Raji (cell line): ENCODE data around the gene TOLLIP.

ENCODE experiments used
- POLR2A ChIP-seq: IDR thresholded peaks from 2 replicates; pipeline ENCODE4 v1.6.1; 2011; ENCODE audit warnings: low read depth, low read length, control low read depth; ENCODE audit not compliant: insufficient read depth

Gene TOLLIP

DNA sequence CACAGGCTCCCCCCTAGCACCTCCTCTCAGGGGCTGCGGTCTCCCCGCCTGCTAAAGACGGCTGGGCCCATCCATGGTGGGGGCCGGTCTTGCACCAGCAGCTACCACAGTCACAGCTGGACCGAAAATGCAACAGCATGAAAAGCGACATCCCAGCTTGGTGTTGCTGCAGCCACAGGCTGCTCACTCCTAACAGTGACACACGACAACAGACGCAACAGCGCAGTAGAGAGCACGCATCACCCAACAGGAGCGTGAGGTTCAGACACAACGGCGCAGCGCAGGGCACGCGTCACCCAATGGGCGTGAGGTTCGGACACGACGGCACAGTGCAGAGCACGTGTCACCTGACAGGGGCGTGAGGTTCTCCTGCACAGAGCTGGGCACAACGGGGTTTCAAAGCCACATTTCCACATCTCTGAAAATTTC is 24.1 kb downstream of the TOLLIP start:
- TF ChIP-seq POLR2A = no peak

DNA sequence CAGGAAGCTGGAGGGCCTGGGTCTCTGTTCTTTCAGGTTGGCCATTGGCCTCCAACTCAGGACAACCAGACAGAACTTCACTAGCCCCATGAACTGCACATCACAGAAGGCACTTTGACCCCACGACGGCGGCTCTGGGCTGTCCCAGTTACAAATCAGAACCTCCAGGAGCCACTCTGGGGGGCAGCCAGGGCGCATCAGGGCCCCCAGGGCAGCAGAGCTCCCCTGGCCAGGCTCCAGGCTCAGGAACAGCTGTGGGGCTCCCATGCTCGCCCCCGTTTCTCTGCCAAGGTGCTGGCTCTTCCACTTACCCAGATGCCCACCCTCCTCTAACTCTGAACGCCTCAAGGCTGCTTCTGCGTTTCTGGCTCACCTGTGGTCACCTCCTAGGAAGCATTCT is 25.5 kb downstream of the TOLLIP start:
- no peak for TF ChIP-seq POLR2A

DNA sequence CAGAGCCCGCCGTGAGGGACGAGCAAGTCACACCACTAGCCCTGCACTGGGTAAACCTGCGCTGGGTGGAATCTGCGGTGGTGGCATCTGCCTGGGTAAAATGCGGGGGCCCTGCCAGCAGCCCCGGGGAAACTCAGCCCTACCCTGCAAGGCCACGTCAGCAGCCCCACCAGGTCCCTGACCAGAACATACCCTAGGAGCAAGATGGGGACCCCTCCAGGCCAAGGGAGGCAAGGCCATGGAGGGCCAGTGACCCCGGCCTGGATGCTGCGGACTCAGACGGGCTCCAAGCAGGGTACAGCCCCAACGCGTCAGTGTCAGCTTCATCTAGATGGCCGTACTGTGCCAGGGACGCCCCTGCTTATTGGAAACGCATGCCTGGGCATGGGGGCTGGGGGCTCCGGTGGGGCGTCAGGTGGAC is 26.3 kb downstream of the TOLLIP start:
- no peak for TF ChIP-seq POLR2A

DNA sequence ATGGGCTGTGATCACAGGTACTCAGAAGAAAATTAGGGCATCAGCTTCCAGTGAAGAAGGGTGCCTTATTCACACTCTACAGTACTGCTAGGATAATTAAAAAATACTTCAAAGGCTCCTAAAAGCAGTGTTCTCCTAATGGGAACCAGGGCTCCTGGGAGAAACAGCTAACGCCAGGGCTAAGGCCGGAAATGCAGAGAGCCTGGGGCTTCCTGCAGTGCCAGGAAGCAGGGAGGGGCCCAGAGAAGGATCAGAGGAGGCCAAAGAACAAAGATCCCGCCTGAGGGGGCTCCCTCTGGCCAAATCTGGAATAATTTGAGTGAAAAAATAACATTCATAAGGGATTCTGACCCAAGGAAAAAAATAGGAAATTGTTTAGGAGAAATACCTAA is 27.5 kb downstream of the TOLLIP start:
- TF ChIP-seq POLR2A = no peak

DNA sequence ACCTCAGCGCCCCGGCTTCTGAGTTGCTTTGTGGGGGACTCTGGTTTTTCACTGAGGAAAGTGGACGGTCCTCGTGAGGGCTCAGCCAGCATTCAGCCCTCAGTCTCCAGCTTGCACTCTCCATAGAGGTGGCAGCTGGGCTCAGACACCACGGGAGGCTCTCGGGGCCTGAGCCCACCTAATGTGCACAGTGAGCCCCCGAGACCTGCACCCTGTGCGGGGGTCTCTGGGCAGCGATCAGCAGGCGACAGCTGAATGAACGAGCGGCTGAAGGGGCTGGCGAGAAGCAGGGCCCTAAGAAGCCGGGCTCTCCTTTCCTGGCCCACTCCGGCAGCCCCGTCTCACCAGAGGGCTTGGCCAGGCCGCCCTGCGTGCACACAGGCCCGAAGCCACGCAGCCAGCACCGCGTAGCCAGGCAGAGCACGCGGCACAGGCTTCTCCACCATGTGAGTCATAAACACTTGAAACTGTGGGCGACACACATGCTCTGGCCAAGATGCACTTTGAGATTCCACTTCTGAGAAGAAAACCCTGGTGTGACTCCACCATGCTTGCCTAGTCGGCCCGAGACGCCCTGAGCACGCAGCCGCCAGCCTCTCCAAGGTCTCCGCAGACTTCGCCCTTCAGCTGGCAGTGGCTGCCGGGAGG is 28.0 kb downstream of the TOLLIP start:
- TF ChIP-seq POLR2A = no peak

DNA sequence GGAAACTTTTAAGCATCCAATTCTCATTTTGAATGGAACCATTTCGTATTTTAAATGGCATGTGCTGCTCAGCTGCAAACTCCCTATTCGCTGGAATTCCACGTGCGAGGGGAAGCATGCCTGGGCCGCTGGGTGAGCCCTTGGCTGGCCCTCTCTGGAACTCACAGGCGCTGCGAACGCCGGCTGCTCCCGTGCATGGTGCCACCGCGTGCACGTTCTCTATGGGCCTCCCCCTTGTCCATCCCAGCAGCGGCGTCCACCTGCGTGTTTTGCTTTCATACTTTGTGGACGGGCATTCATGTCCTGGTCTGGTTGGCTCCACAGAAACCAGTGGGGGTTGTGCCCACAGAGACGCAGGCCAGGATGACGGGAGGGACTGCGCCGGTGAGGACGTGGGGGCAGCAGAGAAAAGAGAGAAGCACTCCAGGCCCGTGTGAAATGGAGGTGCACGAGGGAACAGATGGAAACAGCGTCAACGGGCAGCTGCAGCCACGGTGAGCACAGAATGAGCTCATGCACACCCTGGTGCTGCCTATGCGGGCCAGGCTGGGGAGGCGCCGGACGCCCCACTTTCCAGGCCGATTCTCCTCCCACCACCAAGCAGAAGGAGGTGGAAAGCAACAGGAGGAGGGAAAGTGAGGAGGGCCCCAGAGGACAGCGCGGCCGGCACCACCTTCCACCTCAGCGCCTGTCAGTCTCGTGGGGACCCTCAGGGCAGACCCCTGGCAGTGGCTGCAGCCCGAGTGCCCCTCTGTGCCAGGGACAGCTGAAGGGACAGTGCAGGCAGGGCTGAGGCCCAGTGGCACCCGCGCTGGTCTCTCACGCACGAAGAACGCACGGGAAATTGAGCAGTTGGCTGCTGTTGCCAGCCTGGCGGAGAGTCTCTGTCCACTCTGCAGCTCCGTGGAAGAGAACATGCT is 29.1 kb downstream of the TOLLIP start:
- TF ChIP-seq POLR2A = no peak

DNA sequence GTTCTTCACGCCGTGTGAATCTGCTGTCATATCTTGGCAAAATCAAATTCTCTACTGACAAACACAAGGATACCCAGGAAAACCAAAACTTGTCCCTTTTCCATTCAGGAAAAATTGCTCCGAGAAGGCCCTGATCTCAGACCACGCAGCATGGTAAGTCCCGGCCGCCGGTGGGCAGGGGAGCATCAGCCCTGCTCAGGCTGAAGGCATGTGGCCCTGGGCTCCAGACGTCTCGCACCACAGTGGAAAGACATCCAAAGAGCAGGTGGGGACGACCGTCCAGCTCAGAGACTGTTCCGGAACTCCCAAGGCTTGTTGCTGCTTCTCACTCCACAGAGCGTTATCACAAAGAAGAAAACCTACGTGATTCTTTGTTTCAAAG is 29.8 kb downstream of the TOLLIP start:
- TF ChIP-seq POLR2A = no peak

DNA sequence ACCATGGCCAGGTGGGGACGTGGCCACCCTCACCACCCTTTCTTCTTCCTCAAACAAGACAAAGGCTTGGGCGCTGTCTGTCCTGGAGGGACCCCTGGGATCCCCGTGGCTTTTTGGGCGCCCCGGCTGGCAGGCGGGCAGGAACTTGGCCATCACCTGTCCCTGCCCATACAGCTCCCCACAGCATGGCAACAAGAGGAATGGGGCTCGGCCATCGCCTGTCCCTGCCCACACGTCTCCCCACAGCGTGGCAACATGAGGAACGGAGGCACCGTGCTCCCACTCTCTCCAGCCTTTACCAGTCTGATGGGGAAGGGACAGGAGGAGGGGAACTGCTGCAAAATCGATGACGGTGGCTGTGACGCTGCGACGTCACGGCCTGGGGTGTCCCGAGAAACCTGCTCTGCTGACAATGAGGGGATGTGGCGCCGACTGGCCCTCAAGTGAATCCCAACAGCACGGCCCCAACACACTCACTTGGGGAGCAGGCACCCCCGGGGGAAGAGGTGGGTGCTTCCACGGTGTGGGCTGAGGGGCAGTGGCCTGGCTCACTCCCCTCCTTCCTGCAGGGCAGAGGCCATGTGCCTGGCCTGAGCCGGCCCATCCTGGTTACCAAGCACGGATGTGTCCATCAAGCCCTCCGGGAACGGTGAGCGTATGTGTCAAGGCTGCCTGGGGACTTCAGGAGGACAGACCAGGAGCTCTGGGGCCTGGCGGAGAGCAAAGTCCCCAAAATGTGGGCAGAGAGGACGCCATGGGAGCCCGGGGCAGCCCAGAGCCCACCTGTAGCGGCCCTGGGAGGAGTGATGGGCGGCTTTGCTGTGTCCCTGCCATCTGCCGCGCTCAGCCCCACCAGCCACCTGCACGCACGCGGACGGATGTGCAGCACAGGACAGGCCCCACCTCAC is 30.4 kb downstream of the TOLLIP start:
- TF ChIP-seq POLR2A = no peak

DNA sequence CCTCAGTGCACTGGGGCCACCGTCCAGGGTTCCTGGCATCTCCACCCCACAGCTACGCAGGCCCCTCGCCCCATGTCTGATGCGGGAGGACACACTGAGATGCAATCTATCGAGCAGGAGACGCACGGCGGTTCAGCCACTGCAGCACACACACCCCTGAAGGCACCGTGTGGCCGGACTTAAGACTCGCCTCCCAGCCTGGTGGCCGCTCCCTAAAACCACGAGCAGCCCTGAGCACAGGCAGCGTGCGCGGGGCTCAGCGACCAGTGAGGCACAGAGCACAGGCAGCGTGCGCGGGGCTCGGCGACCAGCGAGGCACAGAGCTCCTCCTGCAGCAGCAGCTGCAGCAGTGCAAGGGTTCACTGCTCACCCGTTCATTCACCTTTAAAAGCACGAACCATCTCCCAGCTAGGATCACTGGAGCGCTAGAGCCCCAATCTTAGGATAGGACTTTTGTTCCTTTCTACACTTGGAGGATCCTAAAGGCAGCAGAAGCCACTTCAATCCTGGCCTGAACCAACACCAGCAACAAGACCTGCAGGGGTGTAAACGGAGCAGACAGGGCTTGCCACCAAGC is 31.4 kb downstream of the TOLLIP start:
- no peak for TF ChIP-seq POLR2A

DNA sequence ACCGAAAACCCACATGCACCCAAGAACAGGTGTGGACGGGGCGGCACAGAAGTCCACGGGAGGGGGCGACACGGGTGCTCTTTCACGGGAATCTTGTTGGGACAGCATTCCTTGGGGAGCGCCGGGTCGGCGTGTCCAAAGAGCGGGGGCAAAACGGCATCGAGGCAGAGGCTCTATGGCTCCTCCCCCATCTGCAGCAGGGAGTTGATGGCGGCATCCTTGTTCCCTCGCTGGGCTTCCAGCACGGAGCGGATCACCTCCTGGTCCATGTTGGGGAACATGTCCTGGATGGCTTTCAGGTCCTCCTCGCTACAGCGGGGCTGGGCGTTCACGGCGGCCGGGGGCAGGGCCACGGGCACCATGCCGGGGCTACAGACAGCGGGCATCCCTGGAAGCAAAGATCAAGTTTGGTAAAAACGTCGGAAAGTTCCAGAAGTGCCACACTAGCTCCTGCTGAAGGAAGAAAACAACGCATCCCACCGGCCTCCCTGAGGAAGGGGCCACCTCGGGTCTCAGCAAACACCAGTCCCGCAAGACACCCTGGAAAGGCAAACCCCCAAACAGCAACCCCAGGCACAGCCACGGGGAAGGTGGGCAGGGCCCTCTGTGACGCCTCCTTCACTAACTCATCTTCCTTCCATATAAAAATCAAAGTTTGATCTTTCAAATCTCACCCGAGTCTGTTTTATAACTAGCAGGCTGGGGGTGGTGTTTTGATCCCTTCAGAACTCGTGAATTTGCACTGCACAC is 32.4 kb downstream of the TOLLIP start:
- TF ChIP-seq POLR2A = no peak

DNA sequence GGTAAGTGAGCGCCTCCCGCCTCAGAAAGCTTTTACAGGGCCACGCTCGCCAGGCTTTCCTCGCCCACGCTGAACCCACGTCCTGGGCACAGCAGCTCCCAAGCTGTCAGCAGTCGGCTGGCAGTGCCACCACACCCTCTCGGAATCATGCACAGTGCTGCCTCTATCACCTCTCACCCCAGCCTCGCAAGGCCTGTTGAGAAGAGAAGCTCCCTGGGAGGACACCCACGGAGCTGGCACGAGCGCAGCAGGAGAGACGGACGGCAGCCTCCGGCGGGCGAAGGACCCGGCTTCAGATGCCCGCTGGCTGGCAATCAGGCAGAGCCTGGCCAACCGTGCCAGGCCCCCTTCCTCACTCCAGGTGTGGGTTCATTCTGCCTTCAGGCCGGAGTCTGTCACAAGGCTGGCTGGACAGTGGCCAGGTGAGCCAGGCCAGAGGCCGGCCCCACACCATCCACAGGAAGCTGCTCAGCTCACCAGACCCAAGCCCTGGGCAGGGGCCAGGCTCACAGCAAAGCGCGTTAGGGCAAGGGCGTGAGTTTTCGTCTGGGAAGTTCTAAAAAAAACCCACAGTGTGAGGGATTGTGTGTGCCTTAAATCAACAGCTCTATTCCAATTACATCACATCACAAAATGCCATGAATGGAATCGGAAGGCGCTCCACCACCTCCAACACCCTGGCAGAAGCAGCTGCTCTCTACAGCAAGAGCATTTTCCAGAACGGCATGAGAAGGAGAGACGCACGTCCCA is 33.2 kb downstream of the TOLLIP start:
- no peak for TF ChIP-seq POLR2A

DNA sequence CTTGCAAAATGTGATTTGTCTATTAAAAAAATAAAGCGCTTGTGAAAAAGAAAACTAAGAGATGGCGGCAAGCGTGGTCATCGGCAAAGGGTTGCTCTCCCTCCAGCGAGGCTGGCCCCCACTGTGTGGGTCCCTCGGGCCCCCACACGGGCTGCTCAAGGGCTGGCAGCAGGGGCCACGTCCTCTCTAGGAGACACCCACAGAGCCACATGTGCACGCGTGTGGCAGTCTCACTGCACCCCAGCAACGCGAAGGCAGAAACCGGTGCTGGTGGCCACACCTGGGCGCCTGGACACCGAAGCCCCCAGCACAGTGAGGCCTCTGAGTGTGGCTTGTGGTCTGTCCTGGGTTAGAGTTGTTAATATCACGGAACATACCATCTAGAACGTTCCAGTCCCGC is 34.4 kb downstream of the TOLLIP start:
- TF ChIP-seq POLR2A = no peak

DNA sequence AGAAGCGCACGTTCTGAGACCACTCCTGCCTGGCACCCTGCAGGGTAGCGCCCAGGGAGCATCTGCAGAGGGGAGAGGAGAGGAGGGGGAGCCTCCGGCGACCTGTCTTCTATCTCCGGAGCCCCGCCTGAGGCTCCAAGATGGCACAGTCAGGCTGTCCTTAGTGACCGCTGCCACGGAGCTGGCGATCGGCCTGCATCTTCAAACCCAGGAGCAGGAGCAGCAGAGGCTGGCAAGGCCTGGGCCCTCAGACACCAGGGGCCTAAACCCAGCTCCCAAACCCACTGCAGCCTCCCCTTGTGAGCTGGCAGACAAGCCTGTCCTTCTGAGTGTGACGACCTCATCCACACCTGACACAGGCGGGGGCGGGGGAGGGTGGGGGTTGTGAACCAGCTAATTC is 34.9 kb downstream of the TOLLIP start:
- no peak for TF ChIP-seq POLR2A

DNA sequence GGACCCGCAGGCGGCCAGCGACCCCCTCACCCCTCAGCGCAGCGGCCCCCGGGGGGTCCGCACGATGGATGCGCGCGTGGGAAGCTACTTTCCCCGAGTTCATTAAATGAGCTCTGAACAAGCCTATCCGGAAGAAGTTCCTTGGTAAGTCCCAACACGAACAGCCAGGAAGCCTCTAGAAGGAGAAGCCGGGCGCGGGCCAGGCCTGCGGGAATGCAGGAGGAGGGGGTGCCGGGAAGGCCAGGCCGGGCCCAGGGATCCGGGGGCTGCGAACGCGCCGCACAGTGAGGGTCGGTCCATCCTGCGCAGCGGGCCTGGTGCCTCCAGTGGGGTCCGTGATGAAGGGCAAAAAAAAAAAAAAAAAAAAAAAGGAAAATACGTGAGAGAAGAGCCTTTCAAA is 36.9 kb downstream of the TOLLIP start:
- no peak for TF ChIP-seq POLR2A
